ENCODE results near the gene SRD5A2. TPM values are rescaled to one million over a fixed set of nuclear protein-coding genes. Genes with fewer than 3 reads are reported as not detected.
A peak's percentile ranks its signal among the peaks of the same experiment; 100 is the strongest.

The SRD5A2 gene
- total RNA-seq, 2 experiments from 2014 or later: not detected

GRCh38 chr2:31529256-31529655, 51.5 kb downstream of the SRD5A2 start:
- Mint-ChIP-seq H3K9me3 (ENCODE audit: low read depth) (no peaks in the 10 kb centered on the region), H3K27ac (no peak overlapping the region), H3K27me3 (peaks cover 18% of the 10 kb centered on the region), H3K36me3 (ENCODE audit: low read depth) (no peaks in the 10 kb centered on the region), H3K4me3 (no peak overlapping the region), H3K4me1 (no peaks in the 10 kb centered on the region)
- DNase-seq (no peak), ATAC-seq (no peak)
- ChIA-PET CTCF (no interaction called here), POLR2A (no interaction called here)
- intact Hi-C loops (cut with DNase I, micrococcal nuclease): loop anchor here in 1 of 2 experiments (10.0 kb wide), 1 partner anchor 114 kb away; the partner anchor contains the start of gene XDH

GRCh38 chr2:31528823-31529222, 51.9 kb downstream of the SRD5A2 start:
- H3K4me1 Mint-ChIP-seq: no peaks in the 10 kb centered on the region
- DNase-seq (no peak), ATAC-seq (no peak)
- ChIA-PET POLR2A (no interaction called here), CTCF (no interaction called here)
- no peaks in the 10 kb centered on the region for H3K36me3 Mint-ChIP-seq (ENCODE audit: low read depth)
- no peaks in the 10 kb centered on the region for H3K9me3 Mint-ChIP-seq (ENCODE audit: low read depth)
- peaks cover 18% of the 10 kb centered on the region for H3K27me3 Mint-ChIP-seq
- intact Hi-C loops (cut with DNase I, micrococcal nuclease): loop anchor here in 1 of 2 experiments (10.0 kb wide), 1 partner anchor 114 kb away; the partner anchor contains the start of gene XDH
- H3K4me3 Mint-ChIP-seq: no peak overlapping the region
- no peak overlapping the region for H3K27ac Mint-ChIP-seq

- DNase-seq (no peak), ATAC-seq (no peak)
- no peak overlapping the region for H3K4me3 Mint-ChIP-seq
- H3K36me3 Mint-ChIP-seq (ENCODE audit: low read depth): no peaks in the 10 kb centered on the region
- no peaks in the 10 kb centered on the region for H3K9me3 Mint-ChIP-seq (ENCODE audit: low read depth)
- ChIA-PET POLR2A (no interaction called here), CTCF (no interaction called here)
- intact Hi-C loops (cut with DNase I, micrococcal nuclease): loop anchor here in 1 of 2 experiments (10.0 kb wide), 1 partner anchor 112 kb away; the partner anchor contains the start of gene XDH
- H3K4me1 Mint-ChIP-seq: no peaks in the 10 kb centered on the region
- H3K27me3 Mint-ChIP-seq: peaks cover 16% of the 10 kb centered on the region
- H3K27ac Mint-ChIP-seq: no peak overlapping the region
These were observed 53.6 kb downstream of the SRD5A2 start for GRCh38 chr2:31526946-31527732.

- Mint-ChIP-seq H3K4me3 (no peak overlapping the region), H3K4me1 (no peaks in the 10 kb centered on the region), H3K27ac (no peak overlapping the region), H3K27me3 (peaks cover 16% of the 10 kb centered on the region), H3K9me3 (ENCODE audit: low read depth) (no peaks in the 10 kb centered on the region), H3K36me3 (ENCODE audit: low read depth) (no peaks in the 10 kb centered on the region)
- ATAC-seq: no peak
- no peak for DNase-seq
- ChIA-PET POLR2A (no interaction called here), CTCF (interaction anchor here (0.5 to 1.0 kb wide), 3 partner anchors 107 to 1322 kb away, joined by 3 read pairs; no protein-coding TSS in a partner anchor)
- intact Hi-C loops (cut with DNase I, micrococcal nuclease): loop anchor here in 1 of 2 experiments (10.0 kb wide), 1 partner anchor 111 kb away; the partner anchor contains the start of gene XDH
These were observed 54.9 kb downstream of the SRD5A2 start for GRCh38 chr2:31525876-31526275.

GRCh38 chr2:31524592-31524991, 56.1 kb downstream of the SRD5A2 start:
- no peak for ATAC-seq
- no peaks in the 10 kb centered on the region for H3K36me3 Mint-ChIP-seq (ENCODE audit: low read depth)
- no peak overlapping the region for H3K4me3 Mint-ChIP-seq
- H3K9me3 Mint-ChIP-seq (ENCODE audit: low read depth): no peaks in the 10 kb centered on the region
- POLR2A ChIA-PET: no interaction called here
- H3K27me3 Mint-ChIP-seq: peaks cover 16% of the 10 kb centered on the region
- no peak for DNase-seq
- no peaks in the 10 kb centered on the region for H3K4me1 Mint-ChIP-seq
- intact Hi-C loops (cut with DNase I, micrococcal nuclease): loop anchor here (1.0 to 10.0 kb wide), 2 partner anchors 110 kb away; partner anchors contain the start of gene XDH (in 2 of the 2)
- H3K27ac Mint-ChIP-seq: no peak overlapping the region
- CTCF ChIA-PET: interaction anchor here (0.6 to 1.7 kb wide), 7 partner anchors 17 to 330 kb away, joined by 3 to 5 read pairs (median 3); no protein-coding TSS in a partner anchor

GRCh38 chr2:31523871-31524492, 56.8 kb downstream of the SRD5A2 start:
- H3K4me1 Mint-ChIP-seq: no peaks in the 10 kb centered on the region
- ATAC-seq: peak; percentile 53

GRCh38 chr2:31522786-31523185, 58.0 kb downstream of the SRD5A2 start:
- no peak overlapping the region for H3K4me3 Mint-ChIP-seq
- ChIA-PET POLR2A (no interaction called here), CTCF (interaction anchor here (0.9 to 1.8 kb wide), 14 partner anchors 9 to 808 kb away, joined by 3 to 7 read pairs (median 4); partner anchors contain the start of gene XDH)

More at GRCh38 chr2:31523871-31524492, 56.8 kb downstream of the SRD5A2 start:
- CTCF ChIA-PET: interaction anchor here (0.7 to 1.7 kb wide), 13 partner anchors 10 to 331 kb away, joined by 3 to 6 read pairs (median 3); partner anchors contain the start of gene XDH
- POLR2A ChIA-PET: no interaction called here
- peak; percentile 71 for DNase-seq
- Mint-ChIP-seq H3K9me3 (ENCODE audit: low read depth) (no peaks in the 10 kb centered on the region), H3K4me3 (no peak overlapping the region), H3K27me3 (peaks cover 12% of the 10 kb centered on the region), H3K27ac (no peak overlapping the region), H3K36me3 (ENCODE audit: low read depth) (no peaks in the 10 kb centered on the region)
- intact Hi-C loops (cut with DNase I, micrococcal nuclease): loop anchor here (1.0 to 10.0 kb wide), 3 partner anchors 109 to 810 kb away; partner anchors contain the start of gene XDH (in 2 of the 2)

GRCh38 chr2:31517442-31518203, 63.1 kb downstream of the SRD5A2 start:
- intact Hi-C loops (cut with DNase I, micrococcal nuclease): no loop called here
- H3K9me3 Mint-ChIP-seq (ENCODE audit: low read depth): no peaks in the 10 kb centered on the region
- H3K4me1 Mint-ChIP-seq: no peaks in the 10 kb centered on the region
- no peaks in the 10 kb centered on the region for H3K36me3 Mint-ChIP-seq (ENCODE audit: low read depth)
- ChIA-PET POLR2A (no interaction called here), CTCF (no interaction called here)
- no peak overlapping the region for H3K4me3 Mint-ChIP-seq
- H3K27me3 Mint-ChIP-seq: peaks cover 10% of the 10 kb centered on the region
- no peak for ATAC-seq
- DNase-seq: no peak
- no peak overlapping the region for H3K27ac Mint-ChIP-seq

More at GRCh38 chr2:31522786-31523185, 58.0 kb downstream of the SRD5A2 start:
- Mint-ChIP-seq H3K4me1 (no peaks in the 10 kb centered on the region), H3K36me3 (ENCODE audit: low read depth) (no peaks in the 10 kb centered on the region), H3K27ac (no peak overlapping the region), H3K27me3 (peaks cover 13% of the 10 kb centered on the region), H3K9me3 (ENCODE audit: low read depth) (no peaks in the 10 kb centered on the region)
- intact Hi-C loops (cut with DNase I, micrococcal nuclease): loop anchor here (1.0 to 10.0 kb wide), 2 partner anchors 108 to 808 kb away; partner anchors contain the start of gene XDH (in 1 of the 2)
- ATAC-seq (no peak), DNase-seq (no peak)

- Mint-ChIP-seq H3K4me3 (no peak overlapping the region), H3K9me3 (ENCODE audit: low read depth) (no peaks in the 10 kb centered on the region), H3K27me3 (peaks cover 10% of the 10 kb centered on the region), H3K4me1 (no peaks in the 10 kb centered on the region), H3K36me3 (ENCODE audit: low read depth) (no peaks in the 10 kb centered on the region), H3K27ac (no peak overlapping the region)
- no peak for DNase-seq
- POLR2A ChIA-PET: no interaction called here
- intact Hi-C loops (cut with DNase I, micrococcal nuclease): no loop called here
- CTCF ChIA-PET: no interaction called here
- ATAC-seq: no peak
These were observed 65.2 kb downstream of the SRD5A2 start for GRCh38 chr2:31515586-31515985.

GRCh38 chr2:31513553-31513952, 67.2 kb downstream of the SRD5A2 start:
- Mint-ChIP-seq H3K4me1 (no peaks in the 10 kb centered on the region), H3K9me3 (ENCODE audit: low read depth) (no peaks in the 10 kb centered on the region), H3K36me3 (ENCODE audit: low read depth) (no peaks in the 10 kb centered on the region), H3K4me3 (no peak overlapping the region), H3K27ac (no peak overlapping the region), H3K27me3 (peaks cover 12% of the 10 kb centered on the region)
- no peak for ATAC-seq
- intact Hi-C loops (cut with DNase I, micrococcal nuclease): no loop called here
- POLR2A ChIA-PET: no interaction called here
- CTCF ChIA-PET: no interaction called here
- no peak for DNase-seq

GRCh38 chr2:31511376-31511775, 69.4 kb downstream of the SRD5A2 start:
- no peak overlapping the region for H3K4me3 Mint-ChIP-seq
- H3K4me1 Mint-ChIP-seq: no peaks in the 10 kb centered on the region
- ChIA-PET POLR2A (no interaction called here), CTCF (interaction anchor here (0.6 kb wide), 1 partner anchor 1123 kb away, joined by 3 read pairs; no protein-coding TSS in a partner anchor)
- H3K9me3 Mint-ChIP-seq (ENCODE audit: low read depth): no peaks in the 10 kb centered on the region
- ATAC-seq: no peak
- intact Hi-C loops (cut with DNase I, micrococcal nuclease): no loop called here
- no peaks in the 10 kb centered on the region for H3K36me3 Mint-ChIP-seq (ENCODE audit: low read depth)
- peaks cover 13% of the 10 kb centered on the region for H3K27me3 Mint-ChIP-seq
- DNase-seq: no peak
- H3K27ac Mint-ChIP-seq: no peak overlapping the region
